Activated CD4-positive, alpha-beta T cell treated with anti-CD3 and anti-CD28 coated beads, Interleukin-2, amount 50 U/mL, for 4 hours (primary cell): ENCODE measurements around the gene FGGY.

ENCODE experiments used
- DNase-seq, 2 experiments: peaks; one replicate each; pipeline ENCODE4 v3.0.0-alpha.2; 2020

The FGGY gene

GRCh38 chr1:59664166-59664565 is 367.3 kb downstream of the FGGY start:
- DNase-seq, result no peak

- DNase-seq, result no peak
Measured at GRCh38 chr1:59666106-59666505, 369.2 kb downstream of the FGGY start.

- no peak for DNase-seq
Measured at GRCh38 chr1:59667020-59667419, 370.1 kb downstream of the FGGY start.

GRCh38 chr1:59669752-59670312 is 372.9 kb downstream of the FGGY start:
- no peak for DNase-seq

- no peak for DNase-seq
Measured at GRCh38 chr1:59670662-59671061, 373.8 kb downstream of the FGGY start.

- DNase-seq, result no peak
Measured at GRCh38 chr1:59671066-59671952, 374.4 kb downstream of the FGGY start.

GRCh38 chr1:59671953-59672305 is 375.0 kb downstream of the FGGY start:
- DNase-seq, result no peak

- DNase-seq, result no peak
Measured at GRCh38 chr1:59672851-59673572, 376.1 kb downstream of the FGGY start.

- no peak for DNase-seq
Measured at GRCh38 chr1:59673573-59674450, 376.9 kb downstream of the FGGY start.

- no peak for DNase-seq
Measured at GRCh38 chr1:59674595-59674994, 377.7 kb downstream of the FGGY start.

- no peak for DNase-seq
Measured at GRCh38 chr1:59675936-59676335, 379.0 kb downstream of the FGGY start.

- no peak for DNase-seq
Measured at GRCh38 chr1:59678040-59678439, 381.1 kb downstream of the FGGY start.

GRCh38 chr1:59678493-59679228 is 381.8 kb downstream of the FGGY start:
- no peak for DNase-seq

GRCh38 chr1:59680044-59680443 is 383.1 kb downstream of the FGGY start:
- no peak for DNase-seq

GRCh38 chr1:59682396-59683080 is 385.6 kb downstream of the FGGY start:
- DNase-seq, result no peak

- no peak for DNase-seq
Measured at GRCh38 chr1:59683197-59683596, 386.3 kb downstream of the FGGY start.

GRCh38 chr1:59684698-59685097 is 387.8 kb downstream of the FGGY start:
- DNase-seq, result no peak

GRCh38 chr1:59685101-59685500 is 388.2 kb downstream of the FGGY start:
- DNase-seq, result no peak

GRCh38 chr1:59685666-59686065 is 388.8 kb downstream of the FGGY start:
- DNase-seq, result no peak

GRCh38 chr1:59686170-59686569 is 389.3 kb downstream of the FGGY start:
- no peak for DNase-seq

- DNase-seq, result no peak
Measured at GRCh38 chr1:59686574-59686973, 389.7 kb downstream of the FGGY start.

- DNase-seq, result no peak
Measured at GRCh38 chr1:59687081-59687480, 390.2 kb downstream of the FGGY start.
